GM18526 (cell line): ENCODE measurements around the gene RPN1.

Source experiments
- POLR2A ChIP-seq: IDR thresholded peaks from 3 replicates; pipeline ENCODE4 v1.6.1; 2011; ENCODE audit not compliant: insufficient read length; ENCODE audit errors: extremely low read depth

RPN1 gene

DNA sequence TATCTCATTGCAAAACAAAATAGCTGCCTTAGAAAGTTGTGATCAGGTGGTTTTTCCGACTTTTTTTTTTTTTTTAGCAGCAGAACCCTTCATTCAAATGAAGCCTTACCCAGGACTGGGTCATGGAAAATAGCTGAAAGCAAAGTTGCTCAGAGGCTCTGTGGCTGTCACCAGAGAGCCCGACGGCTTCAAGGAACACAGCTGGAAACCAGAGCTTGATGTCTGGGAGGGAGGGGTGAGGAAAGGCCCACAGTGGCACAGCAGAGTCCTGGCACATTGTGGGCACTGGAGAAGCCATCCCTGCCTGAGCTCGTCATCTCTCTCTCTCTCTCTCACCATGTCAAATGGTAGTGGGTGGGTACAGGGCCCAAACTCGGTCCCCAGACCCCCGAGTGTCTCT, 77.5 kb downstream of the RPN1 start:
- TF ChIP-seq POLR2A = no peak

- no peak for TF ChIP-seq POLR2A
Measured at GRCh38 chr3:128572644-128573105, 77.9 kb downstream of the RPN1 start.

GRCh38 chr3:128572013-128572412, 78.6 kb downstream of the RPN1 start:
- no peak for TF ChIP-seq POLR2A
